ENCODE measurements around the gene DCAF12.

DCAF12 gene

DNA sequence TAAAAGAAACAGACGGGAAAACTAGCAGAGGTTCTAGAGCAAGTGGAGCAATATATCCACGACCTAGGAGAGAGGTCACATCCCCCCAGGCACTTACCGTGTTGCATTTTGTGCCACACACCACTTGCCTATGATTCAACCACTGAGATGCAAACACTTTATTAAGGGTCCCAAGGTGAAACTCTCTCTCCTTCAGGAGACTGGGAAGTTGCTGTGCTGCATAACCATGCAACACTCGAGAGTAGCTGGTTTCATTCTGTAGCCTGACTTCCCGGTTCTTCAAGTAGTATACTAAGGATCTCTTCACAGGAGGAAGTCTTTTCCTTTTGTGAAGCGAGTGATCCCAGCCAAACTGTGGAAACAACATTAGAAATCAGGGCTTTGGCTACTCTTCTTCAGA is 1.6 kb downstream of the DCAF12 start:
- no peak for DNase-seq

DNA sequence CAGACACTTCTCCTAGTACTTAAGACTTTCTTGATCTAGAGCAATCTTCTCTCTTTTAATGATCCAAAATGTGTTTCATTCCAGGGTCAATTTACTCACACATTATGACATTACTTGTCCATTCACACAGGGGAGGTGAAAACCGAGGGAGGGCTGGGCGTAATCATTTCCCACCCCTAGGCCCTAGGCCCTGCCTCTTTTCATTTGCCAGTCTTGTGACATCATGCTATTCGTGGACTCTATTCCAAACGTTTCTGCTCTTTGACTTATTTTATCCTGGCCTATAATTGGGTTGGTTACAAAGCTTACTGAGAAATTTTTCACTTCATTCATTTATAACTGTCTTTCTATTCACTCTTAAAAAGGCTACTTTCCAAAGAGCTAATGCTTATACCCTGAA is 2.4 kb downstream of the DCAF12 start:
- no peak for DNase-seq

DNA sequence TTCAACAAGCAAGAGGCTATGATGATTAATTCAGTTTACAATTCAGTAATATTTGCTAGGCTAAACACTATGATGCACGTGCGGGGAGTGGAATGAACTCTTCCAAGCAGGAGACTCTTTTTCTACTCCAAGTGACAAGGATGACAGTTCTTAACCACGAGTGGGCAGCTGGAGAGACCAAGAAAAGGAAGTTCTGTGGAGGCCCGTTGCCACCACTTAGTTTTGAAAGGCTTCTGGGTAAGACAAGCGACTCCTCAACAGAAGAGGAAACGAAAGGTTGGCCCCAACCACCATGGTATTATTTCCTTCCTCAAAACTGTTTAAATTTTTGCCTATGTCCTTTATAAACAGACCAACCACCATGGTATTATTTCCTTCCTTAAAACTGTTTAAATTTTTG is 2.8 kb downstream of the DCAF12 start:
- DNase-seq: no peak

DNA sequence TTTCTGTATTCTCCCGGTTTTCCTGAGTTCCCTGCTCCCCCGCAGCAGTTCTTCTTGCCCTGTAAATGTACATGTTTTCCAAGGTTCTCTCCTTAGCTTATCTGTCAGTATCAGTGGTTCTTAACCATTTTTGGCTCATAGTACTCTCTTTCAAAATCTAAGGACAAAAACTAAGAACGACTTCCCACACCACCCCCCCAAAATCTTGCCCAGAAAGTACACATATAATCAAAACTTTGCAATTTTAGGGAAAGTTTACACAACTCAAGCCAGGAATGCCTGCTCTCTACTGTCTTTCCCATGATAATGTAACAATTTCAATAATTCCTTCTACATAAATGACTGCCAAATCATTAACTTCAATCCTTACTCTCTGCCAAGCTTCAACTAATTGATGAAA is 4.5 kb downstream of the DCAF12 start:
- no peak for DNase-seq

DNA sequence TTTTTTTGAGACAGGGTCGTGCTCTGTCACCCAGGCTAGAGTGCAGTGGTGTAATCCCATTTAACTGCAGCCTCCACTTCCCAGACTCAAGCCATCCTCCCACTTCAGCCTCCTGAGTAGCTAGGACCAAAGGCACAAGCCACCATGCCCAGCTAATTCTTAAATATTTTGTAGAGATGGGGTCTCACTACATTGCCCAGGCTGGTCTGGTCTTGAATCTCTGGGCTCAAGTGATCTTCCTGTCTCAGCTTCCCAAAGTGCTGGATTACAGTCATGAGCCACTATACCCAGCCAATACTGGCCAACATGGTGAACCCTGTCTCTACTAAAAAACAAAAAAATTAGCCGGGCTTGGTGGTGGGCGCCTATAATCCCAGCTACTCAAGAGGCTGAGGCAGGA is 6.8 kb downstream of the DCAF12 start:
- DNase-seq: no peak

DNA sequence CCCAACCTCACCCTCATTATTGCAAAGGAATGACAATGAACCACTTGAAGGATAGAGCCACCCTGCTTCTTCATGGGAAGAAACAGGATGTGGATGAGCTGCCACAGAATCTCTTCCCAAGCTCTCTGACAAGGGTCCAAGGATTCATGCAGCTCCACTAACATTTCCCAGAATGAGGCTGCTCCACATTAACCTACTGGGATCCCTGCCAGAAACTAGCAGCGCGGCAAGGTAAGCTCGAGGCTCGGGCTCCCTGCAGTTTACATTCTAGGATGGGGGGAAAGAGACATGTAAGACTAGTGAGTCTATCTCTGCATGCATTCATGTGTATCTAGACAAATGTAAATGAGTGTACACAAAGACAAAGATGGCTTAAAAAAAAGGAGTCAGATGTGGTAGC is 12.1 kb downstream of the DCAF12 start:
- DNase-seq: no peak

DNA sequence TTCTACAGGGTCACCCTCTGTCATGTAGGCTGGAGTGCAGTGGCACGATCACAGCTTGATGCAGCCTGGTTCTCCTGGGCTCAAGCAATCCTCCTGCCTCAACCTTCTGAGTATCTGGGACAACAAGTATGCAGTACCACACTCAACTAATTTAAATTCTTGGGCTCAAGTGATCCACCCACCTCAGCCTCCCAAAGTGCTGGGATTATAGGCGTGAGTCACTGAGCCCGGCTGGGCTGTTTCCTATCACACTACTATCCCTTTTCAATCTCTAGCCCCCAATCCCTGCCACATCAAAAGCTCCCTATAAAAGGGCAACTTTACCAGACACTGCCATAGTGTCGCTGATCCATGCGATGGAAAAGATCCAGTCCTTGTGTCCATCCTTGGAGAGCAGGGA is 20.4 kb downstream of the DCAF12 start:
- DNase-seq: no peak

DNA sequence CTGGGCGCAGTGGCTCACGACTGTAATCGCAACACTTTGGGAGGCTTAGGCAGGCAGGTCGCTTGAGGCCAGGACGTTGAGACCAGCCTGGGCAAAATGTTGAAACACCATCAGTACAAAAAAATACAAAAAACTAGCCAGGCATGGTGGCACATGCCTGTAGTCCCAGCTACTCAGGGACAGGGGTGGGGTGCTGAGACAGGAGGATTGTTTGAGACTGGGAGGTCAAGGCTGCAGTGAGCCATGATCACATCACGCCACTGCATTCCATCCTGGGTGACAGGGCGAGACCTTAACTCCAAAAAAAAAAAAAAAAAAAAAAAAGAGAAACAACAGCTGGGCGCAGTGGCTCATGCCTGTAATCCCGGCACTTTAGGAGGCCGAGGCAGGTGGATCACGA is 23.7 kb downstream of the DCAF12 start:
- DNase-seq: no peak

DNA sequence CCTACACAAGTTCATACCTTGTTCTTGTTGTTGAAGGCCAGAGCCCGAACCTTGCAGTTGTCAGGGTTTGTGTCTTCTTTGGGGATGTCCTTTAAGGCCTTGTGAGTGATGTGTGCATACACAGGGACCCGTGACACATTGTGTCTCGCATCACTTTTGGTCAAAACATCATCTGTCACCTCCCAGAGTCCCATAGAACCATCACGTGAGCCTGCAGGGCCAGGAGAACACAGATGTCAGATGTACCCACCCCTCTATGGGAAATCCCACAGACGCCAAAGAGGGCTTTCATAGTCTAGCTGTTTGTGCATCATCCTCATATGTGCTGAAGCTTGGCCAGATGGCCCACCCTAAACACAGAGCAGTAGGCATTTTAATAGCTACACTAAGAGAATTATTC is 28.2 kb downstream of the DCAF12 start:
- no peak for DNase-seq

DNA sequence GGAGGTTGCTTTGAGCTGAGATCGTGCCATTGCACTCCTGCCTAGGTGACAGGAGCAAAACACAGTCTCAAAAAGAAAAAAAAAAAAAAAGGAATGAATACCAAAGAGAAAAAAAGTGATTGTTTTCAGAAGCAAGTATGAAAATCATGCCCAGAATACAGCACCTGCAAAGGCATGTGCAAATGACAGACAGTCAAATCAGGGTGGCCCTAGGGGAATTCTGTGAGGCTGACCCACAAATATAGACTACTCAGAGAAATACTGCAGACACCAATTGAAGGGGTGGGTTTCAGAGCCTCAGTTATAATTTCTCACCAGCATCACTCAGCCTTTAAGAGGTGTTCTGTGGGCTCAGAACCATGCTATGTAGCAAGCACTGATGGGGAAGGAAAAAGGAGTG is 28.6 kb downstream of the DCAF12 start:
- DNase-seq: no peak

DNA sequence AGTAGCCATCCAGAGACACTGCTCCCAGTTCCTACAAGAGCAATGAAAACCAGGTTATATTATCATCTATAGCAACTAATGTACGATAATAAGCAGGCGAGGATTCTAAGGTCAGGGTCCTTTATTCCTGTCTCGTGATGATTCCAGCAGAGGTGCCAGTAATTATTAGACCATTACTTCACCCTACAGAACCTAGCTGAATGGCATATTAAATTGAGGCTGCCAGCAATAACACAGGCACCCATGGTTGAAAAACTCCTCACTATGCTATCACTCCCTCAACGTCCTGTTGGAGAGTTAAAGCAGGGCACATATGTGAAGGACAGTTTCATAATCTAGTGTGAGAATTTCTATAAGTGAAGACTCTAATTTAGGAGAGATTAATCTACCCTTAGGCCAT is 29.7 kb downstream of the DCAF12 start:
- DNase-seq: no peak

DNA sequence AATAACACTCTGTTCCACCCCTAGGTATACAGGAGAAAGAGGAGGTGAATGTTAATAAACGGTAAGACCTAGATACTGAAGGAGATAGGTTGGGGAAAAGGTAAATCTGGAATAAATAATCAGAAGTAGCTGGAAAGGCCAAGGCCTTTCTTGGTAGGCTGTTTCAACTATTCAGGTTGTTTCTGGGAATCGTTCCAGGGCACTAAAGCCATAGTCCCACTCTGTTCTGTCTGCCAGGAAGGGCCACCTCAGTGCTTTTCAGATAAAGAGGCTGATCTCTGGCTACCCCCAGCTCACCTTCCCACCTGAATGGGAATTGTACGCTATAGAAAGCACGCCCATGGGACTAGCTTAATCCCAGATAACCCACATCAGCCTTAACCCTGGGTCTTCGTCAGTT is 32.9 kb downstream of the DCAF12 start:
- DNase-seq: no peak

DNA sequence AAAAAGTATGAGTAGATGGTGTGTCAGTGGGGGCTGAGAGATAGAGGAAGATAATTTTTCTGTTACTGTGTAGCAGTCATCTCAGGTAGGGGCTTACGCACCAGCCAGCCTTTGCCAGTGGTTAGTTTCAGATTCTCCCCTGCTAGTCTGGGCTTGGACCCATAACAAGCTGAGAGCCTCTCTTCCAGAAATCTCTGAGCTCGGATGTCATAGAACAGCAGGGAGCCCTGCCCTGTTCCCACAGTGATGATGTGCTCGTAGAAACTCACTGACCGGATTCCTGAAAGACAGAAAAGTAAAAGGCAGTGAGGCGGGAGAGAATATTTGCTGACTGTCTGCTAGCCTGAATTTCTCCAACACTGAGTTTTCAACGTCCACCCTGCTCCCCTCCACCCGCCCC is 37.2 kb downstream of the DCAF12 start:
- no peak for DNase-seq

DNA sequence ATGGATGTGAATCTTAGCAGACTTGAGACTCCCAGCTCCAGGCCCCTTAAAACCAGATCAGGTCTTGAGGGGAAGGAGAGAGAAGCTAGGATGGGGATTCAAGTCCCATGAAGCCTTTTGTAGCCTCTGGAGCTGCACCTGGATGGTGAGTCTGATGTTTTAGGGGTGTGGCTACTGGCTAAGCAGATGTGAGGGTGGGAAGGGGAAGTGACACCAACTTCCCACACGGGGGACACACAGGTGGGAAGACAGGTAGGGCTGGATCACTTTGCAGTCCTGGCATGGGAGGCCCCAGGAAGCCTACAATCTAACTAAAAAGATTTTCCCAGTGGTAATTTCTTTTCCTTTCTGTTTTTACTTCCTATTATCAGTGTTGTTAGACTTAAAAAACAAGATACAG is 39.1 kb downstream of the DCAF12 start:
- no peak for DNase-seq

DNA sequence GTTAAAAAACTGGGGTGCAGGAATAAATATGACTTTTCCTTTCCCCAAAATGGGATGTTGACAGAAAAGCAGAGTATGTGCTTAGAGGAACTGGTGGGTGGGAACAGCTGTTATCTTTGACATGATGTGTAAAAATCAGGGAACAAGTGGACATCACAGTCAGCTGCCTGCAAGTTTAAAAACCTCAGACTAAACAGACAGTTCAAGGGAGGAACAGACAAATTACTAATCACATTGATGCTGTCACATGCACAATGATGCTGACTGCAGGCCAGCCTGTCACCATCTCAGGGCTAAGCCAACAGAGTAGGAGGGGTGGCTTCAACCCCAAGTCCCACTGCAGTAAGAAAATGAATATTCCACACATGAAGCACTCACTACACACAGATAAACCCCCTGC is 39.6 kb downstream of the DCAF12 start:
- DNase-seq: no peak

DNA sequence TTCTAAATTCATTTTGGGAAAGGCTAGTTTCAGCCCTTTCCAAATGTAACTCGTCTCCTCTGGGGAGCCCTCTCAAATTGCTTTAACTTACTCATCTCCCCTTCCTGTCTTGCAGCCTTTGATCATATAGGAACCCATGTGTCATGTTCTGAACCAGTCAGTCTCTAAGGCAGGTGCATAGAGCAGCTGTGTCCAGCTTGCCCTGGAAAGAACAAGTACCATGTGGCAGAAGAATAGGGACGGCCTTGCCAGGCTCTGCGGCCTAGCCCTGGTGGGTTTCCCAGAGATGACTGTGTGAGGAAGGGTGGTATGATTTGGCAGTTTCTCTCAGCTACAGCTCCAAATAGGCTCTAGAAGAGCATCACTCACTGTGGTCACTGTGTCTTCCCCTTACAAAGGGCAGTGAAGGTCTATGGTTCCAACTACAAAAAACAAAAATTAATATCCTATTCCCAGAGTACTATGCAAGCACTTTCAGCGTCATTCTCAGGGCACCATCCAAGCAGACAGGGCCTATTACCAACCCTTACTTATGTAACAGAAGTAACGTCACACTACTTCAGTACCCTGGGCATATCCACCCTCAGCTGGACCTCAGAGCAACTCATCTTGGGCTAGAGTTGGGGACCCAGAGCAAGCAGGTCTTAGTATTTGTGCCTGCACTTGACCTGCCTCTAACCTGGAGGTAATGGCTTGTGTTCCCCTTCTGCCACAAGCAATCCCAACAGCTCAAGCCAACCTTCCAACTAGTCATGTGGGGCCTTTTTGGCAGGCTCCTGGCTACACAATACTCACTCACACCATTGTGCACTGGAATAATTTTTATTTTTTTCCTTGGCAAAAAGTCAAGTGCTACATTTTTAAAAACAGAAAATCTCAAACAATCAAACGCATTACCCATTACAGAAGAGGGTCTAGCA is 40.7 kb downstream of the DCAF12 start:
- DNase-seq: no peak

DNA sequence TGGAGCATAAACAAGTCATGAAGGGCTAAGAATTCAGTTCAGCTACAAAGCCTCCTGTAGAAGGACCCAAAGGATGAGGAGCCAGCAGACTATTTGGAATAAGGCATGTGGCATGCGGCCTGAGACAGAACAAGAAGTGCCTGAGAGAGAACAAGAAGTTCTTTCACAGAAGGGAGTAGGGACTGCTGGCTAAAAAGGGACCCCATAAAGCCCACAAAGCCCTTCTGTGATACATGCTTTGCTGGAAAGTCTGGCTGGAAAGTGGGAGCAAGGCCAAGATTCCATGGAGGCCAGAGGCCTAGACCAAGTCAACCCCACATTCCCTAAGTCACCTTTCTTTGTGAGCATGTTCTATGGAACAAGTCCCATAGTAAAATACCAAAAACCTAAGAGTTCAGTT is 41.9 kb downstream of the DCAF12 start:
- no peak for DNase-seq

DNA sequence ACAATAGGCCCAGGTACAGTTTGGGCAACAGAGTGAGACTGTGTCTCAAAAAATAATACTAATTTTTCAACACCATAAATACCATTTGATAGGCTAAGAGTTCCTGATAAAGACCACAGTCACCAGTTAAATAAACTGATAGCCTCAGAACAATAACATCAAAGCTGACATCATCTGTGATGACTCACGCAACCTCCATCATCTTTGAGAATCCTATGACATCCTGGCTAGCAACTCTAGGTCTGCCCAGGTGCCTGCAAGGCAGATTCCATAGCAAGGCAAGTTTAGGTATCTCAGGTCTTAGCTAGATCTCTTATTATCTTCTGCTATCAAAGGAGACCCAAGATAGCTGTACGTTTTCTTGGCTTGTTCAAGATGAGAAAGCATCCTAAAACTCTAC is 47.3 kb downstream of the DCAF12 start:
- no peak for DNase-seq

DNA sequence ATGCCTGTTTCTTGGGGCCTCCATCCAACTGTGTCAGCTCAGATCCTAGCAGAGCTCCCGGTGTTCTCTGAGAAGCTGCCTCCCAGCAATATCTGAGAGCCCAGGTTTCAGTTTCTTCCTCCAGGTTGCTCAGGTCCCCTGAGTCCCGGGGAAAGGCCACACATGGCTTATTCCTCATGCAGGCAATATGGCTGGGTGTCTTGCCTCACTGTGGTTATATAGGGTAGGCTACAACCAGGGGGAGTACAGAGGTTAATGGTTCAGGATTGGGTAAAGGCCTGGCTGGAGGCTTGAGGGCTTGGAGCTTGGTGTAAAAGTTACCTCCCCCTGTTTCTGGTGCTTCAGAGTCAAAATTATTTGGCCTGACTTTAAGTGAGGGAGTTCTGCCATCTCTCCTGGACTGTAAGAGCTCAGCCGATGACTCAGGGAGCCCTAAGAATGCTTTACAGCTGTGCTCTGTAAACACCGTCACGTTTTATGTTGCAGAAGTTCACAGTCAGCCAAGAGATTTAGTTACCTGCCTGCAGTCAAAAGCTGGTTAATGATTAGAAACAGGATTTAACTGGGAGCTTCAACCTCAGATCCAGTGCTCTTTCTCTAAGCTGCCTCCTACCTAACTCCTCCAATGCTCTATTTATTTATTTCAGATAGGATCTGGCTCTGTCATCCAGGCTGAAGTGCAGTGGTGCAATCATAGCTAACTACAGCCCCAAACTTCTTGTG is 53.5 kb downstream of the DCAF12 start:
- DNase-seq: no peak

DNA sequence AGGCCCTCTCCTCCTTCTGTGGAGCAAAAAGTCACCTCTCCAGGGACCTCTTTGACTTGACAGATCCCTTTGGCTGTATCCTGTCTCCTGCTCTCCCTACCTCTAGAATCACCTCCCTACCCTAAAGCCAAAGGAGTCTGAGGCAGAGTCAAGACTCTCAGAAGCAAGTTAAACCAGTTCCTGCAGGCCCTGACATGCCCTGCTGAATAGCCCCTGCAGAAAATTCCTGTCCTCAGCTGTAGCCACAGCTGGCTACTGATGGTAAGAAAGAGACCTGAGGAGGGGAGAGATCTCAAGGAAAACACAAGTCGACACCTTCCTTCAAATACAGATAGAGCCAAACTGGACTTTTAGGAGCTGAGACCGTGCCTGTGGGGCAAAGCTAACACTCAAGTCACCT is 54.1 kb downstream of the DCAF12 start:
- DNase-seq: no peak

DNA sequence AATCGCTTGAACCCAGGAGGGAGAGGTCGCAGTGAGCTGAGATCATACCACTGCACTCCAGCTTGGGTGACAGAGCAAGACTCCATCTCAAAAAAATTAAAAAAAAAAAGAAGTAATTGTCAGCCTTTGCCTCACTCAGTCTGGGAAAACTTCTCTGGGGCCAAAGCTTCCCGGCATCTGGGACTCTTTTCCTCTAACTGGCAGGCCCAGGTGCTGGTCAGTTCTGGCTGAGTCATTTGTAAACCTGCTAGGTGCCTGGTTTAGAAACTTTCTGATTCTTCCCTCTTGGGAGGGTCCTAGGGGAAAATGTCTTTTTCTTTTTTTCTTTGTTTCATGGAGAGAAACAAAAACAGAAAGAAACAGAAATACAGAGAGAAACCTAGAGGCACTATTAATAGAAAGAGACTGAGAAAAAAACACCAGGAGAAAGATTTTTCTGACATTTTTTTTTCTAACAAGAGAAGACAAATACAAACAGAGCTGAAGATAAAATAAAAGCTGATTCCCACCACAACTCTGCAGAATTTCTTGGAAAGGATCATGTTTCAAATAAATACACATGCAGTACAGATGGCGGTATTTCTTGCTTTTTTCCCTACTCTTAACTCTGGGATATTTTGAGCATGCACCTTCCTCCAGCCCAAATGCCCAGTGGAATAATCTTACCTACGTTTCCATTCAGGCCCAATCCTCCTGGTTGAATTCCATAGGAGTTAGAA is 55.7 kb downstream of the DCAF12 start:
- no peak for DNase-seq

DNA sequence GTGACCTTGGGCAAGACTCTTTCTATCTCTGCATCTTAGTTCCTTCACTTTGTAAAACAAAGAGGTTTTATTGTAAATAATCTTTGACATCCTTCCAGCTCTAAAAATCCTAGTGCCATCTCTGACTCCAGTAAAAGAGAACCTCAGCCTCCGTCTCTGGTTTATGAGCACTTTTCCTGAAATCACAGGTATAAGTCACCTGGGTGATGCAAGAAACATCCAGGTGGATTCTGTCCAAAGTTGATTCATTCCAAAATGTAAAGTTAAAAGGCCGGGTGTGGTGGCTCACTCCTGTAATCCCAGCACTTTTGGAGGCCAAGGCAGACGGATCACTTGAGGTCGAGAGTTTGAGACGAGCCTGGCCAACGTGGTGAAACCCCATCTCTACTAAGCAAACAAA is 56.7 kb downstream of the DCAF12 start:
- DNase-seq: no peak

DNA sequence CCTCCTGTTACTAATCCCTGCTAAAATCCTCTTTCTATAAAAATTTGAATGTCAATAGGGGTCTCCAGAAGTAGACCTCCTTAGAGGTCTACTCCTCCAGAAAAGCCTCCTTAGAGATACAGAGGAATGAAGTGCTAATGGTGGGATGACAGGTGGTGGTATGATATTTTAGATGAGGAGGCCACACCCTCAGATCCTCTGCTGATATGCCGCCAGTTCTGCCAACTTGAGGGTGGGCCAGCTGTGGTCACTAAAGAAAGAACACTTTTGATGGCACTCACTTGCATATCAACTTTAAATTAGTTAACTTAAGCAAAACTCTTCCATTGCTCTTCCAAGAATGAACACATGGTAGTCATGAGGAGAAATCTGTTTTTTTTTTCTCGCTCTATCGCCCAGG is 61.0 kb downstream of the DCAF12 start:
- no peak for DNase-seq

DNA sequence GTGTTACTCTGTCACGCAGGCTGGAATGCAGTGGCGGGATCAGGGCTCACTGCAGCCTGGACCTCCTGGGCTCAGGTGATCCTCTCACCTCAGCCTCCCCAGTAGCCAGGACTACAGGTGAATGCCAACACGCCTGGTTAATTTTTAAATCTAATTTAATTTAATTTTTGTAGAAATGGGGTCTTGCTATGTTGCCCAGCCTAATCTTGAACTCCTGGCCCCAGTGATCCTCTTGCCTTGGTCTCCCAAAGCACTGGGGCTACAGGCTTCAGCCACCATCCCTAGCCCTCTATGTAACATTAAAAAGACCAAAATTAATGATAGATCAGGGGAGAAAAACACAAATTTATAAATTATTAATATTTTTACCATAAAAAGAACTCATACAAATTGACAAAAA is 66.5 kb downstream of the DCAF12 start:
- no peak for DNase-seq
